NCI-H1048 (cell line): ENCODE measurements around the gene LRRC26.

Experiments
- DNase-seq: peaks from one replicate; lab custom pipeline; 2025; lab: John Stamatoyannopoulos, UW

Gene LRRC26

GRCh38 chr9:137199411-137200121, 29.7 kb upstream of the LRRC26 start:
- no peak for DNase-seq

GRCh38 chr9:137198902-137199283, 29.0 kb upstream of the LRRC26 start:
- no peak for DNase-seq

- no peak for DNase-seq
Measured at GRCh38 chr9:137198051-137198901, 28.4 kb upstream of the LRRC26 start.

- DNase-seq, result no peak
Measured at GRCh38 chr9:137195525-137196220, 25.8 kb upstream of the LRRC26 start.

GRCh38 chr9:137194909-137195308, 25.1 kb upstream of the LRRC26 start:
- DNase-seq, result no peak

GRCh38 chr9:137194388-137194787, 24.5 kb upstream of the LRRC26 start:
- DNase-seq, result no peak

GRCh38 chr9:137193771-137194170, 23.9 kb upstream of the LRRC26 start:
- no peak for DNase-seq

GRCh38 chr9:137192859-137193258, 23.0 kb upstream of the LRRC26 start:
- DNase-seq, result no peak

GRCh38 chr9:137192448-137192780, 22.6 kb upstream of the LRRC26 start:
- DNase-seq, result no peak

GRCh38 chr9:137191691-137192447, 22.0 kb upstream of the LRRC26 start:
- DNase-seq, result no peak

- no peak for DNase-seq
Measured at GRCh38 chr9:137191245-137191644, 21.4 kb upstream of the LRRC26 start.

- DNase-seq, result no peak
Measured at GRCh38 chr9:137190315-137190856, 20.5 kb upstream of the LRRC26 start.

- DNase-seq, result no peak
Measured at GRCh38 chr9:137189297-137190295, 19.7 kb upstream of the LRRC26 start.

- DNase-seq, result peak; percentile 83
Measured at GRCh38 chr9:137188490-137189296, 18.8 kb upstream of the LRRC26 start, which contains the start of the genes ANAPC2 and SSNA1. TSS of gene ANAPC2 (minus strand) at chr9:137188560. CDS start at chr9:137188532, 28 bp downstream. TSS of gene SSNA1 (plus strand) at chr9:137188676. CDS start at chr9:137188727, 51 bp downstream.

GRCh38 chr9:137188086-137188489, 18.2 kb upstream of the LRRC26 start:
- no peak for DNase-seq

- DNase-seq, result no peak
Measured at GRCh38 chr9:137187386-137187785, 17.5 kb upstream of the LRRC26 start.

- DNase-seq, result no peak
Measured at GRCh38 chr9:137186385-137186784, 16.5 kb upstream of the LRRC26 start.

- DNase-seq, result no peak
Measured at GRCh38 chr9:137185921-137186320, 16.1 kb upstream of the LRRC26 start.

- no peak for DNase-seq
Measured at GRCh38 chr9:137184881-137185660, 15.2 kb upstream of the LRRC26 start.
